ENCODE measurements around the gene PLEKHM3. TPM values are rescaled to one million over a fixed set of nuclear protein-coding genes. Genes with fewer than 3 reads are reported as not detected.

The PLEKHM3 gene
- total and polyA plus RNA-seq, 2 of the 13 experiments (the other 11 are each of a cell fraction or from before 2014, with no cell fraction given) = 4.5 to 4.7 TPM

GRCh38 chr2:207847807-207848544, 177.4 kb downstream of the PLEKHM3 start (continued):
- TF ChIP-seq ZNF501 (CRISPR knock-in tag; IDR thresholded peaks at IDR 0.05) (no peak), RNF2 (conservative IDR thresholded peaks at IDR 0.05; ENCODE audit: low read depth) (no peak), ZBTB43 (CRISPR knock-in tag; conservative IDR thresholded peaks at IDR 0.05) (peak; percentile 94), ZNF431 (CRISPR knock-in tag; IDR thresholded peaks at IDR 0.05; ENCODE audit: borderline replicate concordance, low read depth) (no peak), ATM (IDR thresholded peaks at IDR 0.05; ENCODE audit: borderline replicate concordance) (no peak), ZNF282 (IDR thresholded peaks at IDR 0.05; ENCODE audit: partially characterized antibody) (no peak), ZNF781 (CRISPR knock-in tag; IDR thresholded peaks at IDR 0.05; ENCODE audit: borderline replicate concordance, not compliant biosample characterization) (no peak), NRL (CRISPR knock-in tag; IDR thresholded peaks at IDR 0.05; ENCODE audit: borderline replicate concordance) (no peak), ZNF746 (CRISPR knock-in tag; IDR thresholded peaks at IDR 0.05) (no peak), SALL1 (CRISPR knock-in tag; IDR thresholded peaks at IDR 0.05) (peak; percentile 91), SPEN (CRISPR knock-in tag; IDR thresholded peaks at IDR 0.05; ENCODE audit: low read depth) (peak; percentile 9; the same call in 1 of the 2 replicates), ZNF557 (CRISPR knock-in tag; IDR thresholded peaks at IDR 0.05) (peak; percentile 70; the same call in 1 of the 2 replicates), MAZ (IDR thresholded peaks at IDR 0.05; ENCODE audit: borderline replicate concordance, low read depth, low read length) (peak; percentile 40; the same call in 1 of the 2 replicates), MAZ (CRISPR knock-in tag; IDR thresholded peaks at IDR 0.05; ENCODE audit: low read depth) (no peak; the same call in 1 of the 2 replicates), ZBTB21 (CRISPR knock-in tag; IDR thresholded peaks at IDR 0.05) (peak; percentile 43; the same call in 1 of the 2 replicates), ZNF777 (CRISPR knock-in tag; IDR thresholded peaks at IDR 0.05) (peak; percentile 30; the same call in 1 of the 2 replicates), FOXM1 (CRISPR knock-in tag; IDR thresholded peaks at IDR 0.05) (no peak), ZNF839 (CRISPR knock-in tag; IDR thresholded peaks at IDR 0.05; ENCODE audit: borderline replicate concordance) (no peak), CBFB (CRISPR knock-in tag; IDR thresholded peaks at IDR 0.05) (peak; percentile 82), CCDC6 (CRISPR knock-in tag; IDR thresholded peaks at IDR 0.05) (peak; percentile 89), ZNF646 (CRISPR knock-in tag; IDR thresholded peaks at IDR 0.05) (peak; percentile 94), SP4 (CRISPR knock-in tag; IDR thresholded peaks at IDR 0.05) (peak; percentile 57; the same call in 1 of the 2 replicates), CBX5 (CRISPR knock-in tag; IDR thresholded peaks at IDR 0.05; ENCODE audit: borderline replicate concordance) (peak; percentile 75)

Measured in HepG2 (cell line).